CD4-positive, alpha-beta T cell treated with Interleukin-4 for 1 hour (primary cell): Measurements from ENCODE around the gene MLN.
A peak's percentile ranks its signal among the peaks of the same experiment; 100 is the strongest.

ENCODE experiments used
- DNase-seq, 2 donors: peaks; one replicate each; pipeline ENCODE4 v3.0.0-alpha.2; 2020 to 2022

MLN gene

DNA sequence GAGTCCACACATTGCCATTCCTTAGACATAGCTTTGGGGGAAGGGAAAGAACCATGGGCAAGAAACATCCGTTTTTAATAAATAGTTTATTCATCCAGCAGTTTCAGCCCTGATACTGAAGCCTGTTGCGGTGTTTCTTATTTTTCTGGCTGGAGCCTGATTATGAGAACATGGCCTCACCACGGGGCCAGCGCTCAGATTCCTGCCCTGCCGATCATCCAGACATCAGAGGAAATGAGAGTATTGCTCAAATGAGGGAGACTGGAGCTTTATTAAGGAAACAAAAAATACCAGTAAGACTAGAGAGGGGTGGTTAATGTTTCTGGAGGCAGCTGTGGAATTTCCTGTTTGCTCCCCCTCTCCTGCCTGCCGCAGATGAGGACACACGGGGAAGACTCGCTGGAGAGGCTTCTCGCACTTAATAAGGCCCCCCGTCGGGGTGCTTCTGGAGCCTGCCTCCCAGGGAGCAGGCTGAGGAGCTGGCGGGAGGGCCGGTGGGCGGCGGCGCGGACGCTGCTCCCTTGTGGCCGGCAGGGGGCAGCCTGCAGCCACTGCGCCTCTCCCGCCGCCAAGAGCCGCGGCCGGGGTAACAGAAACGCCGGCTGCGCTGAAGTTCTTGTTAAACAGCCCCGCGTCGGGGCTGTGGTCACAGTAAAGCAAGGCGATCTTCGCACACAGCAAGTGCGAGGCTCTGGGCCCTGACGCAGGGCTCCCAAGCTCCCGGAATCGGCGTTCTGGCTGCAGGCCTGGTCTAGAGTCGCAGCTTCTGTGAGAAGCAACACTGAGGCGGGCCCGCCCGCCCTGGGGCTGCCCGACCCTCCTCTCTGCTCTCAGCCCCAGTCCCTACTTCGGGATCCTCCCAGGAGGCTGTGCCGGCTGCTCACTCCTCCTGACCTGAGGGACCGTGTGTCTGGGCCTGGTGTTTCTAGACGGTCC is 32.4 kb downstream of the MLN start:
- peak; percentile 59 to 61 for DNase-seq

DNA sequence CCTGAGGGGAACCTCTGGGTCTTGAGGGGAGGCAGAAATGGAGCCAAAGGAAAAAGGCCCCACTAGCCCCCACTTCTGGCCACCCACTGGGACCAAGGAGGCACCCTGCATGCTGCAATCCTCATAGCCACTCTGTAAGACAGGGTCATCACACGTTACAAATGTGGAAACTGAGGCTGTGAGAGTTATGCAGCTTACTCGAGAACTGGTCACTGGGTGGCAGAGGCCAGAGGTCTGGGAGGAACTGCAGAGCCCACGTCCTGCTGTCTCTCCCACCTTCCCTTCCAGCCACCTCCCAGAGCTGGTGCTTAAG is 33.0 kb downstream of the MLN start:
- no peak for DNase-seq

DNA sequence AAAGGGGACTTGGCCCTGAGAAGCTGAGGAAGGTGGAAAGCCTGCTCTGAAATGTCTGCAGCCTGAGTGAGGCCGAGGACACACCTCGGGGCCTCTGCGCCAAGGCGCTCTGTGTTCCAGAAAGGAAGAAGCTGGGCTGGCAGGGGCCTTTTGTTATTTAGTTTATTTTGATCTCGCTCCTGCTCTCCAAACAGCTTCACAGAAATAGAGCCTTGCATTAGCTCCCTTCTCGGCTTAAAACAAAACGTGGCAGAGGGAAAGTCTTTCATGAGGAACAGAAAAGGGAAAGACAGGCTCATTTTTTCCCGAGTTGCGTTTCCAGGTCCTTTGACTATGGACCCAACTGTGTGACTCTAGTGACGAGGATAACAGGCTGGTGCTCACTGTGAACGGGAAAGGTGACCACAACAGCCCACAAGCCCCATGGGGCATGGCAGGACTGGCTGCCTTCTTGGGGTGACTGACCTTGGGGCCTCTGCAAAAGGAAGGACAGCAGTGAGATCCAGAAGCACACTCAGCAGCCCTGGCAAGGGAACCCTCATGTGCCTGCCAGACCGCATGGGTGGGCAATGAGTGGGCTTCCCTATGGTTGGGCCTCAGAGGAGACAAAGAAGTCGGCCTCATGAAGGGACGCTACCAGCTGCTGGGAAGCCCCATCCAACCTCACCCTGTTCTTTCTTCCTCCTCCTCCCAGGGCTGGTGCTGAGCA is 33.5 kb downstream of the MLN start:
- DNase-seq: no peak

DNA sequence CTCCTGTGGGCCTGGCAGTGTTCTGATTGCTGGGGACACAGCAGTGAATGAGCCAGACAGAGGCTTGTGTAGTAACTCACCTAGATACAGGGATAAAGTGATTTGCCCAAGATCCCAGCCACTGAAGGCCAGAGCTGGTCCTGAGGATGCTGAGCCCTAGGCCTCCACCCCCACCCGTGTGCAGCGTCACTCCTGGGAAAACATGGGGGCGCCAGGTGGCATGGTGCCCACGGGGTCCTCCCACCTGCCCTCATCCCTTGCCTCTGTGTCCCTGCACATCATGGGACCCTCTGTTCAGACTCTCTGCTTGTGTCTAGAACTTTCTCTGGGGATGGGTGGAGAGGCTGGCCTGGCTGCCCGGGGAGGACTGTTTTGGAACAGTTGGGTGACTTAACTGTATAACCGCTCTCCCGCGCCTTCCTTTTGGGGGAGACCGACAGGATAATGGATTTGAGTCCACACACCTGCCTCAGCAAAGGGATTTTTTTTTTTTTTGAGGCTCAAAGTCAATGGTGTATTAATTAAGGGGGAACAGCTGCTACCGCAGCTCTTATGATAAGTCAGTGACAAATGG is 34.5 kb downstream of the MLN start:
- DNase-seq: no peak

DNA sequence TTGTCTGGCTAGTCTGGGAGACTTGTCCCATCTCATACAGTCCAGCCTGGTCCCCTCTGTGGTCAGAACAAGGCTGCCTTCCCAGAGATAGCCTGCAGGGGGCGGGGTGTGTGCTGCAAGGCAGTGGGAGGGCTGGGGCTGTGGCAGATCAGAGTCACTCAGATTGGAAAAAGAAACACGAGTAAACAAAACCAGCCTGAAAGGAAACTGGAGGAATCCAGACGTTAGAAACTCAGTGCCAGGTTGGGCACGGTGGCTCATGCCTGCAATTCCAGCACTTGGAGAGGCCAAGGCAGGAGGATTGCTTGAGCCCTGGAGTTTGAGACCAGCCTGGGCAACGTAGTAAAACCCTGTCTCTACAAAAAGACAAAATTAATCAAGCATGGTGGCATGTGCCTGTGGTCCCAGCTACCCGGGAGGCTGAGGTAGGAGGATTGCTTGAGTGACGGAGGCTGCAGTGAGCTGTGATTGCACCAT is 35.1 kb downstream of the MLN start:
- peak; percentile 66 to 69 for DNase-seq

DNA sequence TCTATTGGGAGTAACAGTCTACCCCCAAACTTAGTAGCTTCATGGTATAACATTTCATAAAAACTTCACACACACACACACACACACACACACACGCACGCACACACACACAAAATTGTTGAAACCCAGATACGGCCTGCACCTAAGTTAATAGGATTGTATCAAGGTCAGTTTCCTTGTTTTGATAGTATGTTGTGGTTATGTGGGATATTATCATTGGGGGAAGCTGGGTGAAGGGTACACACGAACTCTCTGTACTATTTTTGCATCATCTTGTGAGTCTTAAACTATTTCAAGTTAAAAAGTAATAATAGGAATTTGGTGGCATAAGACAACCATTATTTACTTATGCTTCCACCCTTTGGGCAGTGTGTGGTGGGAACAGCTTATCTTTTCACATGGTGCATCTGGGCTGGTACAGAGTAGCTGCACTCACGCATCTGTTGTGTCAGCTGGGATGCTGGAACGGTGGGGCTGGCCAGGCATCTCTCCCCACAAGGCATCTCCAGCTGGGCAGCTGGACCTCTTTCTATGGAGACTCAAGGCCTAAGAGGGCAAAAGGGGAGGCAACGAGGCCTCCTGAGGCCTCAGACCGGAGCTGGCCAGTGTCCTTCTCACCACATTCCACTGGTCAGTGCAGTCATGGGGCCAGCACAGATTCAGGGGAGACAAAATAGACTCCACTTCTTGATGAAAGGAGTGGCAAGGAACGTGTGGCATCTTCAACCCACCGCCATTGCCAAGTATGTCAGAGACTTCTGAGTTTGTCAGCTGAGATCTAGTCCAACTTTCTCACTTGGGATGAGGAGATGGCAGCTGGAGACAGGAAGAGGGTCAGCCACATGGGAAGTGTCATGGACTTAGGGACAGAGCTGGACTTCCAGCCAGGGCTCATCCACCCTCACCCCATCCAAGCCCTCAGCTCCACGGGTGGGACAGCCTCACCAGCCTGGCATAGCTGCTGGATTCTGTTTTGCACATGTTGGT is 36.6 kb downstream of the MLN start:
- DNase-seq: no peak

DNA sequence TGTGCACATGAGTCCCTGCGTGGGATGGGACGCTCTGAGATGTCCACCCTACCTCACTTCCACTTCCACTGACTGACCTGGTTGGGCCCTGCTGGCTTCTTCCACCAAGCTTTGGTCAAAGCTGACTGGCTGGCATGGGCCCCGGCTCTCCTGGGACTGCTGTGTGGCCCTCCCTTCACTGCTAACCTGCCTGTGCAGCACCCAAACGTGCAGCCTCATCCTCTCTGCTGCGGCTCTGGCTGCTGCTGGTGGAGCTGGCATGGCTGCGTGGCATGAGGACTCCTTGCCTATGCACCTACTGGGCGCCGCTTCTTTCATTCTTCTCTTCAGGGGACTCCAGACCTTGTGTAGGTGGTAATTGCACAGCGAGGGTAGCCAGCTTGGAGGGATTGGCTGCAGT is 38.4 kb downstream of the MLN start:
- no peak for DNase-seq

DNA sequence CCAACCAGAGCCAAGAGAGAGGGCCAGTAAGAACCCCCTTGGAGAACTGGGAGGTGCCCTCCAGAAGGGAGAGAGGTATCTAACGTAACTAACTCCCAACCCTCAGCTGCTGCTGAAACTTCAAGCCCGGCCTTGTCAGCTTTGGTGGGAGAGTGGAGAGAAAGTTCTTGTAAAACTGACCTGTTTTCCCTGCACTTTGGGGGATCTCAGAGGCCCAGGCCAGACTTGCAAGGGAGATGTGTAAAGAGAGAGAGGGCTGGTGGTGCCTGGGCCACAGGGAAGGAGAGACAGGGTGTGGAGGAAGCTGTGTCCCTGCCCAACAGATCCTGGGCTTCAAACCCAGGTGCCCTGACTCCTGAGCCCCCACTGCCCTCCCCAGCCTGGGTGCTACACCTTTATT is 39.8 kb downstream of the MLN start:
- DNase-seq: no peak

DNA sequence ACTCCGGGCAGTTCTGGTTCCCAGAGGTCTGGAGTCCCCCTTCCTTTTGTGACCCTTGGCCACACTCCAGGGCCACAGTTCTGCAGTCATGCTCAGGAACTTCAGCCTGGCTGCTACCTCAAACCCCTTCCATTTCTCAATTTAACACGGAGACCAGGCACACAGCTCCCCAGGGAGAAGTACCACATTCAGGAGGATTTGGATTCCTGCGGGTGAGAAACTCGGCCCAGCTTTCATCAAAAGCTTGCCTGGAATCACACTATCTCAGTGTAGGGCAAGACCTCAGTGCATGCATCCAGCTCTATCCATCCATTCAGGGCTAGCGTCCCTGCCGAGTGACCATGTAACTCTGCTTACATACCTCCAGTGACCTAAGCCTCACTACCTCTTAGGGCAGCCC is 40.3 kb downstream of the MLN start:
- no peak for DNase-seq

DNA sequence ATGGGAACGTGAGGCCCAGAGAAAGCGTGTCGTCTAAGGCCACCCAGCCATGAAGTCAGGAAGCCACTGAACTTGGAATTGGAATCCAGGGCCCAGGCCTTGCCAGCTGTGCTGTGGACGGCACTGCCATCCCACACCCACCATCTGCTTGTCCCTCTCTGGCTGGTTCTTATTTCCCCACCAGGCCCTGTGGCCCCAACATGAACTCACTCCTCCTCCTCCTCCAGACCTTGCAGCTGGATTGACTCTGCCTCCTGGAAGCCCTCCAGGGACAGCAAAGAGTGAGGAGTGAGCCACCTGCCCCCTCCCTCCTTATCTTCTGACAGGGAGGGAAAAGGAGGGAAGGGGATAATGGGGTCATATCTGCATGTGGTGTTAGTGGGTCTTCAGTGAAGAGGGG is 41.1 kb downstream of the MLN start:
- no peak for DNase-seq

DNA sequence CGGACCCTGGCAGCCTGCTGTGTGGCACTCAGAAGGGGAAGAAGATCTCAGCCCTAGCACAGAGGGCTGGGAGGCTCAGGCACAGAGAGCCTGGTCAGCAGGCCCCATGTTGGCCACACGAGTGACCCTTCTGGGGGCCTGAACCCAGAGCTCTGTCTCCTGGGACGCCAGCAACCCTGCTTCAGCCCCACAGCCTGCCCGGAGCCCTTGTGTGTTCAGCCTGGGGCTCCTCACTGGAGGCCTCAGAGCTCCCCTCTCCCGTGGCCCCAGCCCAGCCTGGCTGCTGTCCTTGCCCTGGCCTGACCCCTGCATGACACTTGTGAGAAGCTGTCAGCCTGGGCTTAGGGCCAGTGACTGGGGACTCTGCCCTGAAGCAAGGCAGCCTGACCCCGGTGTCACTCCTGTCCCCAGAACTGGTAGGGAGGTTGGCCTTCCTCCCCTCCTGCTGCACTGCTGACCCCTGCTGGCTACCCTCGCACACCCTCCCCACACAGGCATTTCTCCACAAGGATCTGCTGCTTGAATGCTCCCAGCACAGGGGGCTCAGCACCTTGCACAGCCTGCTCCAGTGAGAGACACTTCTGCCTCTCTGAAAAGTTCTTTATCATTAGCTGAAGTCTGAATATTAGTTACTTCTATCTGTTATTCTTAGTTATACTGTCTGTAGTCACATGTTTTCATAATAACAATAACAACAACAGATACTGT is 41.7 kb downstream of the MLN start:
- DNase-seq: peak; percentile 33 to 43

DNA sequence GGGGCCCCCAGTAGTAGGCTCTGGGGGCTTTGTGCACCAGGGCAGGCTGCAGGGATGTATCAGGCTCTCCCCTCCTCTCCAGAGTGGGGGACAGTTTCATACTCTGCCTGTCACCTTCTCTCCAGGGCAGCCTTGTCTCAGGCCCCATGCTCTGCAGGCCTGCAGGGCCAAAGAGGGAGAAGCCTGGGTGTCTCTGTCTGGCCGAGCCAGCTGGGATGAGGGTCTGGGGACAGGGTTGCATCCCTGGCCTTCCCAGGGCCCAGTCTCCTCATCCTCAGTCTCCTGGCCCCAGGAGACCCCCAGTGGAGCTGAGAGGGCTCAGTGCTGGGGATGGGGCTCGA is 42.3 kb downstream of the MLN start:
- no peak for DNase-seq

DNA sequence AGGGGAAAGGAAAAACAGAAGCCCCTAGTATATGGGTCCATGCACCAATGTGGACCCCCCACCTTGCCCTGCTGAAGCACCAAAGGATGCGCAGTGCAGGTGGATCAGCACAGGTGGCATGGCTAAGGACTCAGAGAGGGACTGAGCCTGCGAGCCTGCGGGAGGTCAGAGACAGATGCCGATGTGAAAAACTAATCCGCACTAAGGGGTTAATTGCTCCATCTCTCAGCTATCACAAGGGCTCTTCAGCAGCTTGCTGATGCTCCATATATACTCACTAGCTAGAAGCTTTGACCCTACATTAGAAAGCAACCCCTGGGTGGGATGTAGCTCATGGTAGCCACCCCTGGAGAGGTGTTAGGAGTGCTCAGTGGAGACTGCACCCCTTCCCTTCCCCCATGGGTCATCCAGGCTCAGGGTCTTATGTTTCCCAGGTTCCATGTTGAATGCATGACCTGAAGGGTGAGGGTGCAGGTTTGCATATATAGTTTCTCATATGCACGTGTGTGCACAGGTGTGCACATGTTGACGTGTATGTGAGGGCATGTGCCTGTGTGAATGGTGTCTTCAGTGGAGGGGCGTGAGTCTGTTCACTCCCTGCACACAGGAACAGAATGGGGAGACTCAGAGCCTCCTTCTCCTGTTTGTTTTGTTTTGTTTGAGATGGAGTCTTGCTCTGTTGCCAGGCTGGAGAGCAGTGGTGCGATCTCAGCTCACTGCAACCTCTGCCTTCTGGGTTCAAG is 43.7 kb downstream of the MLN start:
- no peak for DNase-seq

DNA sequence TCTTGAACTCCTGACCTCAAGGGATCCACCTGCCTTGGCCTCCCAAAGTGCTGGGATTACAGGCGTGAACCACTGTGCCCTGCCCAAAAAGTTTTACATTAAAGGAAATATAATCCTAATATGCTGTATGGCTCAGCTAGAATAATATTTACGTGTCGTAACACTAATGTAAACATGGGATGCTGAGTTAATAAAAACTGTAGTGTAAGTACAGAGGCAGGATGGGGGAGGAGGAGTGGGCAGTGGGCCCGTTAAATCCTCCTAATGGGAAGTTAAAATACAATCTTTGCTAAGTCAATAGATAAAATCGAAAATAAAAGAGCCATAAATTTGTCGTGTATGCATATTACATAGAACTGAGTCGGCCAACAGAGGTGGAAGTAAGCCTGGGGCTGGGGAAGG is 45.0 kb downstream of the MLN start:
- DNase-seq: no peak

DNA sequence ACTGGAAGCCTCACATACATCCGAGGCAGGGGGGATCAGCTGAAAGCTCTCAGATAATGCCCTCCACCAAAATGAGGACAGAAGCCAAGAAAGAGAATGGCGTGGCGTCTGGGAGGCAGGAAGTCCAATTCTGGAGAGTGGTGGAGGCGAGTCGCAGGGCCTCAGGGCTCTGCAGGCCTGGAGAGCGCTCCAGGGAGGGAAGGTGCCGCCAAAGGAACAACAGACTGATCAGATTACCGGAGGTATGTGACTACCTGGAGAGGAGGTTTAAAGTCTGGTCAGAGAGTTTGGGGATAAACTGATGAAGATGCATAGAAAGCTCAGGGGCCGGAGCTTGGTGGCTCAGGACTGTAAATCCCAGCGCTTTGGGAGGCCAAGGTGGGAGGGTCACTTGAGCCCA is 45.9 kb downstream of the MLN start:
- no peak for DNase-seq

DNA sequence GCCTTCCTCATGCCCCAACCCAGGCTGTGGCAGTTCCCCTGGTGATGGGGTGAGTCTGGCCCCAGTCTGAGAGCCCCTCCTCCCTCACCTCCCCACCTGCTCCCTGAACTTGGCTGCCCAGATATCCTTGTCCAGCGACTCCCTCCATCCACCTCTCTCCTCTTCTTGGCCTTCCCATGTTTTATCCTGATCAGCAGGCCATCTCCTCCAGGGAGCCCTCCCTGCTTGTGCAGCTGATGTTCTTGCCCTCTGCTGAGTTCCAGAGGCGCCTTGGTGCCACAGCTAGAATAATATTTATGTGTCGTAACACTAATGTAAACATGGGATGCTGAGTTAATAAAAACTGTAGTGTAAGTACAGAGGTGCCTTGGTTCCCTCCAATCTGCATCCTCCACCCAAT is 46.7 kb downstream of the MLN start:
- DNase-seq: no peak

DNA sequence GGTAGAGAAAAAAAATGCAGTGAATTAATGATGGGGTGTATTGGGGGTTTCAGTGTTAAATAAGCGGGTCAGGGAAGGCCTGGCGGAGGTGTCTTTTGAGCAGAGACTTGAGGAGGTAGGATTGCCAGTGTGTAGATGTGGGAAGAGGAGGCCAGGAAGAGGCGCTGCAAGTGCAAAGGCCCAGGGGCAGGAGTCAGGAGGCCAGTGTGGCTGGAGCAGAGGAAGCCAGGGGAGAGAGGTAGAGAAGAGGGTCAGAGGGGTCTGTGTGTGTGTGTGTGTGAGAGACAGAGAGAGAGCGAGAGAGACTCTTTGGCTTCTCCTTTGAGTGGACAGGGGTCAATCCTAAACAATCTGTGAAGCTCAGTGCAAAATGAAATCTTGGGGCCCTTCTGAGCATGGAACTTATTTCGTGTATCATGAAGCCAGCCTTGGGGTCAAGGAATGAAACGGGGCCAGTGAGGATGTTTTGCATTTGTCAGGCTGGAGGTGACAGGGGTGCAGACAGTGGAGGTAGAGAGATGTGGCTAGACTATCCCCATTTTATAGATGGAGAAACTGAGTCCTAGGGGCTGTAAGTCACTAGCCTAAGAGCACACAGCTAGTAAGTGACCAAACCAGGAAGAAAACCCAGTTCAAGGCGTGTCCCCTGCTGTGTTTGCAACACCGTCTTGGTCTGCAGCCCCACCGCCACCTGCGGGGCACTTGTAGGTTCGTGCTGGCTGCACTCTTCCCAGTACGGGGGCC is 47.4 kb downstream of the MLN start:
- DNase-seq: no peak

DNA sequence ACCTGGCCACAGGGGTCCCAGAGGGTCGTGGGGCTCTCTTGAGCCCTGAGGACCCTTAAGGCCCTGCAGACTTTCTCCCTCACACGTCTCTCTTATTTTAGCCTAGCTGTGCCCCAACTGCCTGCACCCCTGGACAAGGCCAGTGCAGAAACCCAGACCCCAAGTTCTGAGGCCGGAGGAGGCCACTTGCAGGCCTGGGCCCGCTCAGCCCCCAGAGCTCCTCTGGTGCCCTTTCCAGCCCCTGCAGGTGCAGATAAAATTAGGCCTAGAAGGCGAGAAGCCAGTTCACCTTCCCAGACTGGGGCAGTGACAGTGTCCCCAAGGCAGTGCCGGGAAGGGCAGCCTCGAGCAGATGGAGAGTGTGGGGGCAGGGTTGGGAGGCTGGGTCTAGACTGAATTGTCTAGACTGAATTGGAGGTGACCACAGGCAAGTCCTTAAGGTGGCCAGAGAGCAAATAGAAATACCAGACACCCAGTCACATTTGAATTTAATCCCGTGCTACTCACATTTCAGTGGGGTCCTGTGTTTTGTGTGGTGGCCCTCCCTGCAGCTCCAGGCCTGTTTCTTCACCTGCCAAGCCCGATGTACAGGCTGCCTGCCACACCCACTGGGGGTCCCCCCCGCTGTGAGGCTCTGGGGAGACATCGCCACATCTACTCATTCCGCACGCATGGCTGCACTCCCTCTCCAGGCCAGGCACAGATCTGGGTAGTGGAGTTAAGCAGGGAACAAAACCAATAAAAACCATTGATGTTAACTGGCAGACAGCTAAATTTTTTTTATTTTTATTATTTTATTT is 48.5 kb downstream of the MLN start:
- no peak for DNase-seq

DNA sequence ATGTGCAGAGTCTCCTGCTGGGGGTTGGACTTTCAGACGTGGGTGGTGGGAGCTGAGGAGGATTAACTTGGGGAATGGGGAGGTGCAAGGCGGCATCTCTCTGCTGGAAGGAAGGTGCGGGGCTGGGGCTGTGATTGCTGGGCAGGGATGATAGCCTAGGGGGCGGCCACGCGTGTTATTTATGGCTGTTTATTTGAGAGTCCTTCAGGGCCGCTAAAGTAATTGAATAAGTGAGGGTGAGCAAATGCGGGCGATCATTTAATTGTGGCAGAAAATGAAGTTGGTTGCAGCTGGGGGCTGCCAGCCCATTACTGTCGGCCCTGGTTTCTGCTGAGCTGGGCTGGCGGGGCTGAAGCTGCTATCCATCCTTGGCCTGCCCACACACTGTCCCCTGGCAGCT is 49.6 kb downstream of the MLN start:
- DNase-seq: no peak

DNA sequence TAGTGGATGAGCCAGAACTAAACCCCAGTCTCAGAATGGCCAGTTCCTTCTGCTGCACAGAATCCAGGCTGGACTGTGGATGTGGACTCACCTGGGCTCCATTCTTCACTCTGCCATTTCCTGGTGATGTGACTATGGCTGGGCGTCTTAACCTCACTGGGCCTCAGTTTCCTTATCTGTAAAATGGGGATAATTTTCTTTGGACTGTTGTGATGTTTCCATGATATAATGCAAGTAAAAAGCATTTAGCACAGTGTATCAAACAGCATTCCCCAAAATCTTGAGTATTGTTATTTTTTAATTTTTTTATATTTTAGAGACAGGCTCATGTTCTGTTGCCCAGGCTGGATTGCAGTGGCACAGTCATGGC is 51.2 kb downstream of the MLN start:
- DNase-seq: no peak
